Endothelial cell of umbilical vein (primary cell): Measurements from ENCODE around the gene WRNIP1.

Source experiments
- MYC ChIP-seq: IDR thresholded peaks from one replicate; pipeline ENCODE4 v1.6.1; 2011; ENCODE audit warnings: mild to moderate bottlenecking, low read depth, low read length
- POLR2A ChIP-seq: IDR thresholded peaks from 2 replicates; pipeline ENCODE4 v1.6.1; 2012; ENCODE audit warnings: low read depth, mild to moderate bottlenecking, control low read depth, low read length
- TF ChIP-seq, protein P1 (sequence below), 2 donors: IDR thresholded peaks; 1 replicate in 1 of 2; 2 replicates in 1 of 2; pipeline ENCODE4 v1.5.1; 2011; ENCODE audit warnings: low read length in 2 of 2, mild to moderate bottlenecking in 2 of 2, moderate library complexity in 2 of 2, control low read depth in 1 of 2, inconsistent platforms in 1 of 2, low read depth in 1 of 2; ENCODE audit not compliant: insufficient read depth in 1 of 2; ENCODE audit errors: extremely low read depth in 1 of 2

DNA sequence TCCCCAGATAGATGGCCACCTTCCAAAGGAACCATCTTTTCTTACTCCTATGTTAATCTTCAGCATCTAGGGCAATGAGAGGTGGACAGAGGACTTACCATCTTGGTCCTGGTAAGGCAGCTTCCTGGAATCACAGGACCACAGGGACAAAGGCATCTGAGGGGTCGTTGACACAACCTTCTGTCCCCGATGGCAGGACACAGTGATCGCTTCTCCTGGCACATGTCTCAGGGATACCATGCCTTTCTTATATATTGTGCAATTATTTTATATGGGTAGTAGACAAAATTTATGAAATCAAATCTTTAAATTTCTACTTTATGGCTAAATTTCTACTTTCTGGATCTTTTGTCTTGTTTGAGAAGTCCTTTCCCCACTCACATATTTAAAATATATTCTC is 56.4 kb downstream of the WRNIP1 start:
- TF ChIP-seq, protein P1, sequence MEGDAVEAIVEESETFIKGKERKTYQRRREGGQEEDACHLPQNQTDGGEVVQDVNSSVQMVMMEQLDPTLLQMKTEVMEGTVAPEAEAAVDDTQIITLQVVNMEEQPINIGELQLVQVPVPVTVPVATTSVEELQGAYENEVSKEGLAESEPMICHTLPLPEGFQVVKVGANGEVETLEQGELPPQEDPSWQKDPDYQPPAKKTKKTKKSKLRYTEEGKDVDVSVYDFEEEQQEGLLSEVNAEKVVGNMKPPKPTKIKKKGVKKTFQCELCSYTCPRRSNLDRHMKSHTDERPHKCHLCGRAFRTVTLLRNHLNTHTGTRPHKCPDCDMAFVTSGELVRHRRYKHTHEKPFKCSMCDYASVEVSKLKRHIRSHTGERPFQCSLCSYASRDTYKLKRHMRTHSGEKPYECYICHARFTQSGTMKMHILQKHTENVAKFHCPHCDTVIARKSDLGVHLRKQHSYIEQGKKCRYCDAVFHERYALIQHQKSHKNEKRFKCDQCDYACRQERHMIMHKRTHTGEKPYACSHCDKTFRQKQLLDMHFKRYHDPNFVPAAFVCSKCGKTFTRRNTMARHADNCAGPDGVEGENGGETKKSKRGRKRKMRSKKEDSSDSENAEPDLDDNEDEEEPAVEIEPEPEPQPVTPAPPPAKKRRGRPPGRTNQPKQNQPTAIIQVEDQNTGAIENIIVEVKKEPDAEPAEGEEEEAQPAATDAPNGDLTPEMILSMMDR (IDR thresholded peaks at IDR 0.05; ENCODE audit: extremely low read depth in 1 of 2, insufficient read depth in 1 of 2, low read depth in 1 of 2, low read length in 2 of 2) = no peak
- TF ChIP-seq POLR2A (no peak), MYC (no peak)
